ENCODE data around the gene MXRA8. TPM values are rescaled to one million over a fixed set of nuclear protein-coding genes. Genes with fewer than 3 reads are reported as not detected.

MXRA8 gene
- total RNA-seq, 1 experiment from 2014 or later, result 9.6 TPM

- no peak overlapping the region for H3K18ac ChIP-seq (ENCODE audit: insufficient read length, low read depth, low read length)
- H3K4me3 Mint-ChIP-seq, result no peak overlapping the region
- H3K27me3 Mint-ChIP-seq (ENCODE audit: low read depth), result peaks cover 1% of the 10 kb centered on the region; the same call in 1 of the 2 replicates
- no peak overlapping the region for H2AK5ac ChIP-seq (ENCODE audit: insufficient read length, low read length)
- H4K20me1 ChIP-seq (ENCODE audit: control insufficient read depth, insufficient read depth, insufficient read length), result no peaks in the 10 kb centered on the region
- H3K4me2 ChIP-seq (ENCODE audit: insufficient read depth, insufficient read length, low read length), result no peak overlapping the region
- H3K27ac Mint-ChIP-seq, result no peak overlapping the region
- H4K5ac ChIP-seq (ENCODE audit: insufficient read length, low read depth, low read length), result no peak overlapping the region
- peaks cover under 1 to 7% (median 2%) of the 10 kb centered on the region in 3 experiments; a peak in 5 of 7 replicates for H3K36me3 Mint-ChIP-seq (ENCODE audit: insufficient read depth in 1 of 3, low read depth in 3 of 3)
- no peaks in the 10 kb centered on the region for H3K79me2 ChIP-seq (ENCODE audit: insufficient read depth, low read length)
- TF ChIP-seq CTCF (conservative IDR thresholded peaks at IDR 0.05), result no peak
- H4K8ac ChIP-seq (replicated peaks; ENCODE audit: insufficient read length, low read depth, low read length), result no peak overlapping the region
- H3K14ac ChIP-seq (ENCODE audit: insufficient read depth, low read length), result no peak overlapping the region
- no peak for DNase-seq
- H2BK20ac ChIP-seq (ENCODE audit: low read depth, low read length, poor library complexity, severe bottlenecking), result no peak overlapping the region
- H3K4me1 Mint-ChIP-seq, result no peaks in the 10 kb centered on the region
- H2BK15ac ChIP-seq (ENCODE audit: low read depth, low read length), result no peak overlapping the region
- H3K56ac ChIP-seq (ENCODE audit: insufficient read length, low read depth, low read length), result no peak overlapping the region
- H3T11ph ChIP-seq (ENCODE audit: low read length), result no peak overlapping the region
- no peaks in the 10 kb centered on the region for H3K79me1 ChIP-seq (ENCODE audit: insufficient read depth, low read depth, low read length, poor library complexity, severe bottlenecking)
- H3K9ac ChIP-seq (ENCODE audit: extremely low read depth, insufficient read length, low read length), result no peak overlapping the region
- H2AFZ ChIP-seq (ENCODE audit: low read length), result no peak overlapping the region
- H3K9me3 Mint-ChIP-seq, result no peaks in the 10 kb centered on the region
- H3K4ac ChIP-seq (ENCODE audit: low read depth, low read length), result no peak overlapping the region
- WGBS (ENCODE audit: extremely low coverage, insufficient read length, low lambda C conversion rate), result no CpG with 5 or more reads among the region's 36 CpGs
- no peaks in the 10 kb centered on the region for H3K4me1 ChIP-seq (ENCODE audit: insufficient read depth, low read length)
- no peaks in the 10 kb centered on the region for H3K23me2 ChIP-seq (ENCODE audit: insufficient read length, low read depth, low read length, poor library complexity, severe bottlenecking)
- no peaks in the 10 kb centered on the region for H3K9me3 ChIP-seq (ENCODE audit: control insufficient read depth, low read depth, low read length)
- no peak overlapping the region for H2BK12ac ChIP-seq (ENCODE audit: insufficient read length, low read depth, low read length)
- no peak overlapping the region for H3K23ac ChIP-seq (ENCODE audit: insufficient read length, low read depth, low read length)
- H2BK5ac ChIP-seq (ENCODE audit: insufficient read length, low read length), result no peak overlapping the region
- no peak overlapping the region for H2BK120ac ChIP-seq (ENCODE audit: low read depth, low read length, poor library complexity, severe bottlenecking)
- H4K91ac ChIP-seq (ENCODE audit: insufficient read length, low read depth, low read length), result no peak overlapping the region
- H3K27me3 ChIP-seq (ENCODE audit: insufficient read depth, low read length), result no peaks in the 10 kb centered on the region
- H3K27ac ChIP-seq (ENCODE audit: insufficient read length, low read depth, low read length), result no peak overlapping the region
These were observed 24.7 kb downstream of the MXRA8 start for GRCh38 chr1:1333551-1334241.

Data from H9 (cell line).